B cell (primary cell): ENCODE results near the gene MAST2. TPM values are rescaled to one million over a fixed set of nuclear protein-coding genes. Genes with fewer than 3 reads are reported as not detected.

Experiments used
- ATAC-seq: fragments of 200-7000 bp; cut with Tn5 transposase; one replicate; pipeline ENCODE4 v1.10.0; 2021; ENCODE audit warnings: low read depth, mild to moderate bottlenecking, moderate number of reproducible peaks, moderate library complexity
- CTCF ChIA-PET: fragments of 350-600 bp; sonication (Branson Sonifier 250); formaldehyde crosslinking; loops from one replicate; lab custom pipeline; 2021; ENCODE audit warnings: antibody characterized with exemption, inconsistent platforms; lab: Charles Lee
- POLR2A ChIA-PET: fragments of 350-600 bp; sonication (Branson Sonifier 250); formaldehyde crosslinking; loops from one replicate; lab custom pipeline; 2021; ENCODE audit warnings: antibody characterized with exemption; lab: Charles Lee
- DNase-seq: peaks from one replicate; pipeline ENCODE4 v3.0.0; 2013
- H2AFZ ChIP-seq: 2 replicates; pipeline ENCODE4 v1.6.1; 2012; ENCODE audit warnings: mild to moderate bottlenecking, low read depth, low read length; ENCODE audit not compliant: insufficient read depth, poor library complexity, severe bottlenecking
- H3K27ac ChIP-seq, 2 donors: 1 replicate in 1 of 2; 2 replicates in 1 of 2; pipeline ENCODE4 v1.5.1; 2012 to 2013; ENCODE audit warnings: low read length in 2 of 2, mild to moderate bottlenecking in 2 of 2, moderate library complexity in 1 of 2
- H3K27me3 ChIP-seq, 4 experiments: fragments of 200-600 bp in 1 of 4; sonication (generic) in 1 of 4; replicated peaks in 1 of 4; 1 replicate in 2 of 4; 2 replicates in 2 of 4; pipeline versions ENCODE4 v1.6.1 to v1.7.0; 2013 to 2016; ENCODE audit warnings: low read length in 3 of 4, mild to moderate bottlenecking in 2 of 4, mixed read lengths in 1 of 4, moderate library complexity in 1 of 4; ENCODE audit not compliant: insufficient read depth in 4 of 4, control insufficient read depth in 3 of 4; ENCODE audit errors: control extremely low read depth in 1 of 4
- H3K36me3 ChIP-seq, 2 experiments: replicated peaks in 1 of 2; 1 replicate in 1 of 2; 2 replicates in 1 of 2; pipeline versions ENCODE4 v1.6.1 to v1.7.1; 2013; ENCODE audit warnings: low read length in 1 of 2; ENCODE audit not compliant: insufficient read depth in 2 of 2, control insufficient read depth in 1 of 2; ENCODE audit errors: control extremely low read depth in 1 of 2, extremely low read depth in 1 of 2
- H3K4me1 ChIP-seq, 2 donors: fragments of 200-600 bp in 1 of 2; sonication (generic) in 1 of 2; 1 replicate in 1 of 2; 2 replicates in 1 of 2; pipeline versions ENCODE4 v1.5.1 to v1.6.1; 2013 to 2017; ENCODE audit warnings: low read length in 2 of 2; ENCODE audit not compliant: control insufficient read depth in 2 of 2, insufficient read depth in 2 of 2
- H3K4me2 ChIP-seq: replicated peaks from 2 replicates; pipeline ENCODE3; 2012; ENCODE audit warnings: mild to moderate bottlenecking, low read depth, low read length; ENCODE audit not compliant: poor library complexity, severe bottlenecking
- H3K4me3 ChIP-seq, 5 experiments: fragments of 200-600 bp in 1 of 5; sonication (generic) in 1 of 5; 1 replicate in 3 of 5; 2 replicates in 2 of 5; pipeline versions ENCODE4 v1.5.1 to v1.7.0; 2011 to 2016; ENCODE audit warnings: low read length in 4 of 5, mild to moderate bottlenecking in 4 of 5, low read depth in 2 of 5, control low read depth in 1 of 5, moderate library complexity in 1 of 5; ENCODE audit not compliant: insufficient read depth in 1 of 5; ENCODE audit errors: control extremely low read depth in 1 of 5, extremely low read depth in 1 of 5
- H3K79me2 ChIP-seq: fragments of 200-600 bp; sonication (generic); one replicate; pipeline ENCODE4 v1.6.0; 2016; ENCODE audit warnings: low read length; ENCODE audit not compliant: control insufficient read depth, insufficient read depth
- H3K9ac ChIP-seq: fragments of 200-600 bp; sonication (generic); 2 replicates; pipeline ENCODE4 v1.6.1; 2017; ENCODE audit warnings: mild to moderate bottlenecking, low read length, moderate library complexity
- H3K9me3 ChIP-seq, 3 donors: one replicate each; pipeline versions ENCODE4 v1.6.1 to v1.7.1; 2013; ENCODE audit warnings: low read length in 2 of 3; ENCODE audit not compliant: control insufficient read depth in 2 of 3, insufficient read depth in 1 of 3; ENCODE audit errors: control extremely low read depth in 1 of 3
- H4K20me1 ChIP-seq: 2 replicates; pipeline ENCODE4 v1.6.0; 2012; ENCODE audit warnings: mild to moderate bottlenecking, low read length; ENCODE audit not compliant: insufficient read depth, control insufficient read depth, poor library complexity, severe bottlenecking
- H3K27ac Mint-ChIP-seq: one replicate; pipeline ENCODE4 v1.8.0; 2021; ENCODE audit warnings: mixed read lengths
- H3K27me3 Mint-ChIP-seq: one replicate; pipeline ENCODE4 v1.8.0; 2021; ENCODE audit warnings: mixed read lengths
- H3K4me1 Mint-ChIP-seq: one replicate; pipeline ENCODE4 v1.8.0; 2021; ENCODE audit warnings: mixed read lengths
- H3K4me3 Mint-ChIP-seq: one replicate; pipeline ENCODE4 v1.8.0; 2021; ENCODE audit warnings: mixed read lengths
- H3K9me3 Mint-ChIP-seq: one replicate; pipeline ENCODE4 v1.8.0; 2022; ENCODE audit warnings: mixed read lengths; ENCODE audit not compliant: insufficient read depth
- CTCF ChIP-seq: fragments of 200-600 bp; IDR thresholded peaks from one replicate; pipeline ENCODE4 v1.8.0; 2022; ENCODE audit warnings: antibody characterized with exemption, mild to moderate bottlenecking
- EZH2 ChIP-seq: IDR thresholded peaks from 2 replicates; pipeline ENCODE4 v1.6.1; 2012; ENCODE audit warnings: borderline replicate concordance, low read depth, mild to moderate bottlenecking, moderate library complexity, low read length; ENCODE audit not compliant: insufficient read depth, poor library complexity, severe bottlenecking
- WGBS: methylation state at CpG from one replicate; pipeline ENCODE4 v1.1.5; 2013; ENCODE audit warnings: missing lambda C conversion rate; ENCODE audit not compliant: insufficient coverage; 5-methylcytosine and 5-hydroxymethylcytosine counted together
- intact Hi-C: fragments of 100-400 bp; cut with micrococcal nuclease; formaldehyde crosslinking; loops from one replicate; pipeline ENCODE4 v1.10.0; 2022
- polyA plus RNA-seq: library from polyadenylated mRNA; depleted of rRNA; stranded (reverse); fragments of >200 nt; gene quantifications from 2 replicates; pipeline ENCODE4 v1.2.3, GENCODE V29; 2012
- total RNA-seq, 2 donors: library from RNA; stranded (reverse); fragments of 120-200 nt in 1 of 2; gene quantifications; 1 replicate in 1 of 2; 2 replicates in 1 of 2; pipeline versions ENCODE4 v1.2.3 to v1.2.4, GENCODE V29; 2013 to 2022

The MAST2 gene
- total and polyA plus RNA-seq, 2 donors (not counting 1 experiment from before 2014, with no cell fraction given) = 12.5 to 23.3 TPM

GRCh38 chr1:45974541-45975269 lies 171.3 kb downstream of the MAST2 start:
- H3K9ac ChIP-seq = no peak overlapping the region
- H2AFZ ChIP-seq = no peak overlapping the region
- no peaks in the 10 kb centered on the region for H3K27me3 ChIP-seq
- H3K4me1 ChIP-seq = no peaks in the 10 kb centered on the region
- H3K36me3 ChIP-seq = peaks cover 0 to 4% of the 10 kb centered on the region in 2 experiments
- intact Hi-C loops = no loop called here
- H3K27ac Mint-ChIP-seq = no peak overlapping the region
- no peaks in the 10 kb centered on the region for H3K27me3 Mint-ChIP-seq
- H3K4me3 Mint-ChIP-seq = no peak overlapping the region
- CTCF ChIA-PET = no interaction called here
- no peak overlapping the region for H3K27ac ChIP-seq
- H3K4me1 Mint-ChIP-seq = no peaks in the 10 kb centered on the region
- H3K9me3 Mint-ChIP-seq = no peaks in the 10 kb centered on the region
- H3K9me3 ChIP-seq = peaks cover 0 to 3% (median 0%) of the 10 kb centered on the region in 3 donors
- H4K20me1 ChIP-seq = no peaks in the 10 kb centered on the region
- POLR2A ChIA-PET = no interaction called here
- no peak overlapping the region for H3K4me3 ChIP-seq
- DNase-seq (no peak), ATAC-seq (no peak)
- TF ChIP-seq CTCF (no peak), EZH2 (no peak)
- no peak overlapping the region for H3K4me2 ChIP-seq
- no CpG with 5 or more reads among the region's 1 CpG for WGBS
- H3K79me2 ChIP-seq = no peaks in the 10 kb centered on the region

GRCh38 chr1:45976623-45977022 lies 173.2 kb downstream of the MAST2 start:
- peaks cover 0 to 4% (median 0%) of the 10 kb centered on the region in 3 donors for H3K9me3 ChIP-seq
- no peaks in the 10 kb centered on the region for H3K79me2 ChIP-seq
- no peak overlapping the region for H3K9ac ChIP-seq
- no peak overlapping the region for H3K4me2 ChIP-seq
- H4K20me1 ChIP-seq = no peaks in the 10 kb centered on the region
- H3K4me1 ChIP-seq = no peaks in the 10 kb centered on the region
- POLR2A ChIA-PET = no interaction called here
- no peak for DNase-seq
- H3K4me3 Mint-ChIP-seq = no peak overlapping the region
- H3K9me3 Mint-ChIP-seq = no peaks in the 10 kb centered on the region
- H2AFZ ChIP-seq = no peak overlapping the region
- TF ChIP-seq EZH2 = no peak
- no peak for TF ChIP-seq CTCF
- H3K36me3 ChIP-seq = peaks cover 0 to under 1% of the 10 kb centered on the region in 2 experiments
- no peaks in the 10 kb centered on the region for H3K27me3 Mint-ChIP-seq
- ATAC-seq = no peak
- intact Hi-C loops = no loop called here
- WGBS = no CpG with 5 or more reads among the region's 3 CpGs
- H3K27ac ChIP-seq = no peak overlapping the region
- H3K27ac Mint-ChIP-seq = no peak overlapping the region
- H3K4me1 Mint-ChIP-seq = no peaks in the 10 kb centered on the region
- no peaks in the 10 kb centered on the region for H3K27me3 ChIP-seq
- H3K4me3 ChIP-seq = no peak overlapping the region
- CTCF ChIA-PET = no interaction called here
